Suprapubic skin (tissue), 4 donors: ENCODE results near the gene AGL.
"Not testable (repeated sequence)": the region's sequence is repeated elsewhere in the genome, so short reads cannot be mapped to it uniquely, and the experiment has no call there.

Source experiments
- POLR2A ChIP-seq, 2 donors: fragments of 450-650 bp; IDR thresholded peaks; one replicate each; pipeline ENCODE4 v1.6.1; 2017; ENCODE audit warnings: antibody characterized with exemption in 2 of 2, mild to moderate bottlenecking in 2 of 2, moderate library complexity in 2 of 2
- POLR2AphosphoS5 ChIP-seq, 3 donors: sonication (generic); formaldehyde crosslinking; IDR thresholded peaks; one replicate each; pipeline ENCODE4 v1.6.1; 2017; ENCODE audit warnings: antibody characterized with exemption in 3 of 3
- TF ChIP-seq, protein P1 (sequence below), 2 donors: fragments of 200-600 bp in 1 of 2; fragments of 450-650 bp in 1 of 2; sonication (generic) in 1 of 2; IDR thresholded peaks; one replicate each; pipeline ENCODE4 v1.5.1; 2016 to 2019; ENCODE audit warnings: antibody characterized with exemption in 2 of 2, mild to moderate bottlenecking in 1 of 2, moderate library complexity in 1 of 2

- not testable (repeated sequence) for TF ChIP-seq POLR2A, POLR2AphosphoS5 (IDR thresholded peaks at IDR 0.05)
- TF ChIP-seq, protein P1, sequence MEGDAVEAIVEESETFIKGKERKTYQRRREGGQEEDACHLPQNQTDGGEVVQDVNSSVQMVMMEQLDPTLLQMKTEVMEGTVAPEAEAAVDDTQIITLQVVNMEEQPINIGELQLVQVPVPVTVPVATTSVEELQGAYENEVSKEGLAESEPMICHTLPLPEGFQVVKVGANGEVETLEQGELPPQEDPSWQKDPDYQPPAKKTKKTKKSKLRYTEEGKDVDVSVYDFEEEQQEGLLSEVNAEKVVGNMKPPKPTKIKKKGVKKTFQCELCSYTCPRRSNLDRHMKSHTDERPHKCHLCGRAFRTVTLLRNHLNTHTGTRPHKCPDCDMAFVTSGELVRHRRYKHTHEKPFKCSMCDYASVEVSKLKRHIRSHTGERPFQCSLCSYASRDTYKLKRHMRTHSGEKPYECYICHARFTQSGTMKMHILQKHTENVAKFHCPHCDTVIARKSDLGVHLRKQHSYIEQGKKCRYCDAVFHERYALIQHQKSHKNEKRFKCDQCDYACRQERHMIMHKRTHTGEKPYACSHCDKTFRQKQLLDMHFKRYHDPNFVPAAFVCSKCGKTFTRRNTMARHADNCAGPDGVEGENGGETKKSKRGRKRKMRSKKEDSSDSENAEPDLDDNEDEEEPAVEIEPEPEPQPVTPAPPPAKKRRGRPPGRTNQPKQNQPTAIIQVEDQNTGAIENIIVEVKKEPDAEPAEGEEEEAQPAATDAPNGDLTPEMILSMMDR (IDR thresholded peaks at IDR 0.05), result not testable (repeated sequence)
Measured at GRCh38 chr1:99833911-99834310, 16.2 kb upstream of the AGL start.
